ENCODE results near the gene CNPY4. TPM values are rescaled to one million over a fixed set of nuclear protein-coding genes. Genes with fewer than 3 reads are reported as not detected.

The CNPY4 gene, protein sequence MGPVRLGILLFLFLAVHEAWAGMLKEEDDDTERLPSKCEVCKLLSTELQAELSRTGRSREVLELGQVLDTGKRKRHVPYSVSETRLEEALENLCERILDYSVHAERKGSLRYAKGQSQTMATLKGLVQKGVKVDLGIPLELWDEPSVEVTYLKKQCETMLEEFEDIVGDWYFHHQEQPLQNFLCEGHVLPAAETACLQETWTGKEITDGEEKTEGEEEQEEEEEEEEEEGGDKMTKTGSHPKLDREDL
- total RNA-seq: 10 to 100 TPM in 3 of 4 donors, 1 to 10 TPM in 1; 9.1 to 14.7 (median 12.1) TPM
- 13.9 TPM for polyA plus RNA-seq
- long read RNA-seq, donor 1, transcript CNPY4-201 (6 exons, 1,502 nt): major isoform, 14 of 17 reads
- long read RNA-seq, donor 1, partial matches to known transcripts: 0 of 17 reads
- long read RNA-seq, donor 1, other reads (novel, unspliced or antisense): 2 of 17 reads
- long read RNA-seq, donor 2, partial matches to known transcripts: 1 of 7 reads
- long read RNA-seq, donor 2, other reads (novel, unspliced or antisense): 1 of 7 reads
- long read RNA-seq, donor 3, transcript CNPY4-201 (6 exons, 1,502 nt): major isoform, 13 of 18 reads
- long read RNA-seq, donor 3, partial matches to known transcripts: 0 of 18 reads
- long read RNA-seq, donor 3, other reads (novel, unspliced or antisense): 3 of 18 reads
- long read RNA-seq, donor 4, transcript CNPY4-201 (6 exons, 1,502 nt): major isoform, 6 of 7 reads
- long read RNA-seq, donor 4, partial matches to known transcripts: 0 of 7 reads
- long read RNA-seq, donor 4, other reads (novel, unspliced or antisense): 1 of 7 reads

DNA sequence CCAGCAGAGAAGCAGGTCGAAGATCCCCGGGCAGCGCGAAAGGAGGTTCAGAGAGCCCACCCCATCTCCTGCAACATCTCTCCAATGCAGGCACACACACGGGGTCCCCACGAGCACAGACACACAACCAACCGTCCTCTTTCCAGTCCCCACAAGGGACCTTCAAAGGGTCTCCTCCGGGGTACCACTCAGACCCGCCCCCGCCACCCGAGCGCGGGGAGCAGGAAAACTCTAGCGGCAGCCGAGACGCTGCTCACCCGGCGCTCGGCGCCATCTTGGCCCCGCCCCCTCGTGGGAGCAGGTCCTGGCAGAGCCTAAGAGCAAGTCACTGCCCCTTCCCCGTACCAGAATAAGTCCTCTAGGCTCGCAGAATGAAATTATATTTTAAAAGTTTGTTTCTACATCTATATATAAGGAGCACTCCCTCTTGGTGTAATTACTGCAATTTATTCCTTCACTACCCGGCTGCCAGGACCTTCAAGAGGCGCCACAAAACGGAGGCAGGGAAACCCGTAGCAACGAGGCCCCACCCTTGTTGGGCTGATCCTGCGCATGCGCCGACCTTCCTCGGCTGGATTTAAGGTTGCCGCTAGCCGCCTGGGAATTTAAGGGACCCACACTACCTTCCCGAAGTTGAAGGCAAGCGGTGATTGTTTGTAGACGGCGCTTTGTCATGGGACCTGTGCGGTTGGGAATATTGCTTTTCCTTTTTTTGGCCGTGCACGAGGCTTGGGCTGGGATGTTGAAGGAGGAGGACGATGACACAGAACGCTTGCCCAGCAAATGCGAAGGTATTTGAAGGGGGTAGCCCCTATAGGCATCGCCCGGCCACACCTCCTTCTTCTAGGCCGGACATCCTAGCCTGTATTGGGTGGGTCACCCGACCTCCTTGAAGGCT lies at the start of gene CNPY4, which contains the start of gene TAF6:
CNPY4 (plus strand) TSS at position 563 of the 898 bp plus-strand sequence; CDS start at position 674, 111 bp downstream.
TAF6 (minus strand) TSS at position 287 of the 898 bp plus-strand sequence. CDS start 5,149 bp downstream, outside the sequence.
- intact Hi-C loops (cut with DNase I): no loop called here
- peak within 1 kb of the TSS; percentile 54 for H3K4me3 ChIP-seq (ENCODE audit: low read length)
- WGBS: under 1% methylated on average over 49 of the region's 49 CpGs

DNA sequence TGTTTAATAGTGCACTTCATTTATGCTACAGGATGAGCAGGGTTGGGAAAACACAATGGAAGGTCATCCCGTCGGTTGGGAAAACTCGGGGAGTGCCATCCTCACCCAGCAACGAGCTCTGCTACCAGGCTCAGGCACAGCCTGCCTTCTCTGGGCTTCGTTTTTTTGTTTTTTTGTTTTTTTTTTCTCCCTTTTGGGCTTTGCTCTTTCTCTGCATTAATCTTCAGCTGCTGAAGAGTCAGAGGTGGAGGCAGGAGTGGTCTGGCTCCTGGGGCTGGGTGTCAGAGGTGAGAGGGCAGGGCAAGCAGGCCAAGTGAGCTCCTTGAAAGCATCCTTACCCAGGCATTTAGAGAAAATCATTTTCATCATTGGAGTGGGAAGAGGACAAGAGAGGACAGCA lies 49.4 kb upstream of the CNPY4 start:
- Histone ChIP-seq H3K9me3 (ENCODE audit: control insufficient read depth, low read length) (peaks cover 19% of the 10 kb centered on the region), H3K27ac (ENCODE audit: low read length) (no peak overlapping the region), H3K4me3 (ENCODE audit: low read length) (no peak overlapping the region), H3K27me3 (ENCODE audit: control insufficient read depth, insufficient read depth) (no peaks in the 10 kb centered on the region), H3K4me1 (ENCODE audit: control insufficient read depth, insufficient read depth, low read length) (no peaks in the 10 kb centered on the region)
- DNase-seq: no peak
- intact Hi-C loops (cut with DNase I): no loop called here
- WGBS: 96% methylated on average over 5 of the region's 5 CpGs
- no peak for ATAC-seq

More for the DNA sequence above, at the start of gene CNPY4, which contains the start of gene TAF6:
- H3K27ac ChIP-seq (ENCODE audit: low read length): peak within 1 kb of the TSS; percentile 93
- H3K9me3 ChIP-seq (ENCODE audit: control insufficient read depth, low read length): no peaks in the 10 kb centered on the region
- ATAC-seq: peak; percentile 94
- no peaks in the 10 kb centered on the region for H3K27me3 ChIP-seq (ENCODE audit: control insufficient read depth, insufficient read depth)
- DNase-seq: peak; percentile 96 to 99 (median 98)
- peaks cover 6% of the 10 kb centered on the region for H3K4me1 ChIP-seq (ENCODE audit: control insufficient read depth, insufficient read depth, low read length)

DNA sequence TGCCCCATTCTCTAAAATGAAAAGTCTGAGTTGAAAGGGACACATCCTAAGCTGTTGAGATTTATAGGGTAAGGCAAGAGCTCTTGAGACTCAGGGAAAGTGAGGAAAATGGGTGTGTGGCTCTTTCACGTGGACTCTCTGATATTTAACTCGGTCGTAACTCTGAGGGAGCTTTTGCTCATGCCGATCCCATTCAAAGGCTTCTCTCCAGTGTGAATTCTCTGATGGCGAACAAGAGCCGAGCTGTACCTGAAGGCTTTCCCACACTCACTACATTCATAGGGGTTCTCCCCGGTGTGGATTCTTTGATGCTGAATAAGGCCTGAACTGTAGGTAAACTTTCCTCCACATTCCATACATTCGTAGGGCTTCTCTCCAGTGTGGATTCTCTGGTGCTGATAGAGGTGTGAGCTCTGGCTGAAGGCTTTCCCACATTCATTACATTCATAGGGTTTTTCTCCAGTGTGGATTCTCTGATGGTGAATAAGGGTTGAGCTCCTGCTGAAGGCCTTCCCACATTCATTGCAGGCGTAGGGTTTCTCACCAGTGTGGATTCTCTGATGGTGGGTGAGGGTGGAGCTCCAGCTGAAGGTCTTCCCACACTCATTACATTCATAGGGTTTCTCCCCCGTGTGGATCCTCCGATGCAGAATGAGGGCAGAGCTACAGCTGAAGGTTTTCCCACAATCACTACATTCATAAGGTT lies 48.3 kb upstream of the CNPY4 start:
- 98% methylated on average over 11 of the region's 11 CpGs for WGBS
- ATAC-seq: no peak
- intact Hi-C loops (cut with DNase I): no loop called here

DNA sequence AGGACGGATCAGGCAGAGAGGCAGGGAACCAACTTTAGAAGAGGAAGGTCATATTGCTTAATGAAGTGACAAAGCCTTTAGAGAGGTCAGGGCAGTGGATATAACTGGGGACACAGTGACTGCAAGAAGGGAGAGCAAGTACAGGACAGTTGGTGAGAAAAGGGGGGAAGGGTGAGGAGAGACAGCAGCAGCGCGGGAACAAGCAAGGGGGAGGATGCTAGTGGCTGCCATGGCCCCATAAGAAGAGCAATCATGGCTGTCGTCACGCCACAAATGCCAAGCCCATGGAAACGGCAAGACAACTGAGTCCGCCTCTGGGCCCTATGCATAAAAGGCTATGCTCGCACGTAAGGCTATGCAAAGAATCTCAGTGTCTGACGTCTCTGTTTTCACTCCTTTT lies 47.0 kb upstream of the CNPY4 start:
- H3K4me1 ChIP-seq (ENCODE audit: control insufficient read depth, insufficient read depth, low read length): no peaks in the 10 kb centered on the region
- intact Hi-C loops (cut with DNase I): no loop called here
- no peaks in the 10 kb centered on the region for H3K27me3 ChIP-seq (ENCODE audit: control insufficient read depth, insufficient read depth)
- ATAC-seq (no peak), DNase-seq (no peak)
- H3K27ac ChIP-seq (ENCODE audit: low read length): no peak overlapping the region
- no peak overlapping the region for H3K4me3 ChIP-seq (ENCODE audit: low read length)
- peaks cover 19% of the 10 kb centered on the region for H3K9me3 ChIP-seq (ENCODE audit: control insufficient read depth, low read length)
- 97% methylated on average over 10 of the region's 10 CpGs for WGBS

More for the DNA sequence above, 48.3 kb upstream of the CNPY4 start:
- H3K9me3 ChIP-seq (ENCODE audit: control insufficient read depth, low read length): peaks cover 19% of the 10 kb centered on the region
- no peak overlapping the region for H3K27ac ChIP-seq (ENCODE audit: low read length)
- no peaks in the 10 kb centered on the region for H3K27me3 ChIP-seq (ENCODE audit: control insufficient read depth, insufficient read depth)
- no peak overlapping the region for H3K4me3 ChIP-seq (ENCODE audit: low read length)
- H3K4me1 ChIP-seq (ENCODE audit: control insufficient read depth, insufficient read depth, low read length): no peaks in the 10 kb centered on the region
- no peak for DNase-seq

DNA sequence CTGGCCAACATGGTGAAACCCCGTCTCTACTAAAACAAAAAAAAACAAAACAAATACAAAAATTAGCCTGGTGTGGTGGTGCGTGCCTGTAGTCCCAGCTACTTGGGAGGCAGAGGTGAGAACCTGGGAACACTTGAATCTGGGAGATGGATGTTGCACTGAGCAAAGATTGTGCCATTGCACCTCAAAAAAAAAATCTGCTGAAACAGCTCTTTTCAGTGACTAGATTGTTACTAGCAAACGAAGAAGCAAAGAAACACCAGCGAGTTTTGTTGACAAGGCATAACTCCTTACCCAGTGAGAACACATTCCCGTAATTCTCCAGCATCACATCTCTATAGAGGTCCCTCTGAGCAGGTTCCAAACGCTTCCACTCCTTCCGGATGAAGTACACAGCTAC lies 44.6 kb upstream of the CNPY4 start:
- WGBS: 95% methylated on average over 7 of the region's 7 CpGs

DNA sequence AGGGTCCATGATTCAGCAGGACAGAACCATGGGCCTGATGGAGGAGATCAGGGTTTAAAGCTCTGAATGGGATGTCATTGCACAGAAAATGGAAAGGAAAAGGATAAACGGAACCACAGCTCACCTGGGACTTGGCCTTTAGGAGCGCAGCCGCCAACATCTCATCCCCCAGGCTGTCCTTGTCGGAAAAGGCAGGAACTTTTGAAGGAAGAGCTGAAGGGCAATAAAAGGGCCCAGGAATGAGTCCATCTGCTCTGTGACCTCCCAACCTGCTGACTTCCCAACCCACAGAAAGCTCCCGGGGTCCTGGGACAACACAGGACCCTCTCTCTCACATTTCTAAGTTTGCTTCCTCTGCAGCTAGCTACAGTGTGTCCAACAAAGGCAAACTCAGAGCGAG lies 44.0 kb upstream of the CNPY4 start:
- intact Hi-C loops (cut with DNase I): no loop called here
- ATAC-seq (no peak), DNase-seq (no peak)
- Histone ChIP-seq H3K27ac (ENCODE audit: low read length) (no peak overlapping the region), H3K9me3 (ENCODE audit: control insufficient read depth, low read length) (peaks cover 19% of the 10 kb centered on the region), H3K4me3 (ENCODE audit: low read length) (no peak overlapping the region), H3K27me3 (ENCODE audit: control insufficient read depth, insufficient read depth) (no peaks in the 10 kb centered on the region), H3K4me1 (ENCODE audit: control insufficient read depth, insufficient read depth, low read length) (peaks cover 3% of the 10 kb centered on the region)
- 94% methylated on average over 6 of the region's 6 CpGs for WGBS

More for the DNA sequence above, 44.6 kb upstream of the CNPY4 start:
- no peak for ATAC-seq
- H3K9me3 ChIP-seq (ENCODE audit: control insufficient read depth, low read length): peaks cover 19% of the 10 kb centered on the region
- H3K27ac ChIP-seq (ENCODE audit: low read length): no peak overlapping the region
- H3K4me3 ChIP-seq (ENCODE audit: low read length): no peak overlapping the region
- intact Hi-C loops (cut with DNase I): no loop called here
- no peaks in the 10 kb centered on the region for H3K27me3 ChIP-seq (ENCODE audit: control insufficient read depth, insufficient read depth)
- H3K4me1 ChIP-seq (ENCODE audit: control insufficient read depth, insufficient read depth, low read length): no peaks in the 10 kb centered on the region
- DNase-seq: no peak

DNA sequence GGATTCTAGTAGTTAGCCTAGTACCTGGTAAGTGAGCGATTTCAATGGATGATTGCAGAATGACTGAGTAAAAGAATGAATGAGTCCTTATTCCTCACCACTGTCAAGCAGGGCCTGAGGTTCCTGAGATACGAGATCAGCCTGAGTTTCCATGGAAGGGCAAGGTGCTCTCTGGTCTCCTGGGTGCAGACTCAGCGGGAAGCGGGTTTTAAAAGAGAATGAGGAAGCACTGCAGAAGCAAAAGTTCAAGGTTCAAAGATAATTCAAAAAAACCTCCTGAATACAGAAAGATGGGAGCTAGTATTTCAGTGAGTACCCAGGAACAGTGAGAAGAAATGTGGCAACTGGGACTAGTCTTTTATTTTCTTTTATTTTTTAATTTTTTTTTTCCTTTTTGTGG lies 42.2 kb upstream of the CNPY4 start:
- Histone ChIP-seq H3K27ac (ENCODE audit: low read length) (no peak overlapping the region), H3K4me3 (ENCODE audit: low read length) (no peak overlapping the region), H3K9me3 (ENCODE audit: control insufficient read depth, low read length) (peaks cover 4% of the 10 kb centered on the region), H3K4me1 (ENCODE audit: control insufficient read depth, insufficient read depth, low read length) (peaks cover 3% of the 10 kb centered on the region), H3K27me3 (ENCODE audit: control insufficient read depth, insufficient read depth) (no peaks in the 10 kb centered on the region)
- ATAC-seq (no peak), DNase-seq (no peak)
- 92% methylated on average over 4 of the region's 4 CpGs for WGBS
- intact Hi-C loops (cut with DNase I): no loop called here

DNA sequence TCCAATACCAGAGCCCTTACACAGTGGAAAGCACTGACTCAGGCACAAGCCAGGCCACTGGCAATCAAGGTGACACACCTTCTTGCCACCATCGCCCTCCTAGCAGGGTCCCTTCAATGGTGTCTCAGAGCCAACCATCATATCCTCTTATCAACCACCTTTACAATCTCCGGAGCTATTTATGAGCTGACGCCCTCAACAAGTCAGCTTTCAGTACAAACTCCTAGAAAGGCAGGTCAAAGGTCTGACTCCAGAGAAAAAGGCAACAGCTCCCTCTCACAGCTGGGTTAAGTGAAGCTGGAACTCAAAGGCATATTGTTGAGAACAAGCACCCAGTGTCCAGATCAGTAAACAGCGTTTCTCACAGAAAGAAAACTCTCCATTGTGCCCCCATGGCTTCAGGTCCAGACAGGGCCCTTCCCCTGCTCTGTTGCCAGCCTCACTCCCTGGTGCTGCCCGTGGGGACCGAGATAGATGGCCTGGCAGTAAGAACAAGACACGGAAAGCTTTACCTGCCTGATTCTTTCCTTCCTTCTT lies 40.3 kb upstream of the CNPY4 start:
- no peak overlapping the region for H3K27ac ChIP-seq (ENCODE audit: low read length)
- no peak for ATAC-seq
- intact Hi-C loops (cut with DNase I): no loop called here
- H3K4me1 ChIP-seq (ENCODE audit: control insufficient read depth, insufficient read depth, low read length): peaks cover 3% of the 10 kb centered on the region
- 65% methylated on average over 7 of the region's 7 CpGs for WGBS
- DNase-seq: no peak
- no peak overlapping the region for H3K4me3 ChIP-seq (ENCODE audit: low read length)
- H3K9me3 ChIP-seq (ENCODE audit: control insufficient read depth, low read length): no peaks in the 10 kb centered on the region
- no peaks in the 10 kb centered on the region for H3K27me3 ChIP-seq (ENCODE audit: control insufficient read depth, insufficient read depth)

DNA sequence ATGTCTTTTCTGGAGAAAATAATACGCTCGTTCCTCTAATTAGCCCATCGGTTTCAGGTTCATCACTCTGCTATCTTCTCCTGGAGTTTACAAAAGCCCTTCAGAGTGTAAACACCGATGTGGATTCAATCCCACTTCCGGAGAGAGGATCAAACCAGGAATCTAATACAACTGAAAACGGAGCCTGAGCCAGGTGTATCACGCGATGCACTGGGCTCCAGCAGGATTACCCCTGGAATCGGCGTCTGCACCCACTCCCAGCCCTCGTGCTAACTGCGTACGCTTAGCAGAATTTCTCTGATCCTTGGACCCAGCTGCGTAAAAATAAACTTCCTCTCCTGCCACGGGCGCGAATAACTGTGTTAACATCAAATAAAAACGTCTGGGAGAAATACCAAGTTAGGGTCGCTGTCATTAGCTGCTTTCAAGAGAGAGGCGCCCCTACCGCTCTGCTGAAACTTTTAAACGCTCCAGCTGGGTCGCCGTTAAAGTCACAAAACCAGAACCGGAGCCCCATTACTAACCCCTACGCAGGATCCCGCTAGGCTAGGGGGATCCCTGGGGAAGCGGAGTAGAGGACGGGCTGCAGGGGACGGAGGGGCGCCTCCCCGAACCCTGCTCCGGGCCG lies 38.4 kb upstream of the CNPY4 start:
- ATAC-seq (peak in 1 of 2 donors; percentile 44), DNase-seq (no peak)
- Histone ChIP-seq H3K4me1 (ENCODE audit: control insufficient read depth, insufficient read depth, low read length) (peaks cover 3% of the 10 kb centered on the region), H3K27me3 (ENCODE audit: control insufficient read depth, insufficient read depth) (no peaks in the 10 kb centered on the region), H3K27ac (ENCODE audit: low read length) (peak overlapping the region; percentile 60), H3K9me3 (ENCODE audit: control insufficient read depth, low read length) (no peaks in the 10 kb centered on the region), H3K4me3 (ENCODE audit: low read length) (peak overlapping the region; percentile 76)
- under 1% methylated on average over 34 of the region's 34 CpGs for WGBS
- intact Hi-C loops (cut with DNase I): loop anchor here in 2 of 4 donors (10.0 kb wide), 1 partner anchor 86 kb away; no protein-coding TSS in a partner anchor
